Measurements from ENCODE around the gene LRP1B.

LRP1B gene

GRCh38 chr2:141063406-141063805 is 1067.4 kb downstream of the LRP1B start:
- no peak for FAIRE-seq

DNA sequence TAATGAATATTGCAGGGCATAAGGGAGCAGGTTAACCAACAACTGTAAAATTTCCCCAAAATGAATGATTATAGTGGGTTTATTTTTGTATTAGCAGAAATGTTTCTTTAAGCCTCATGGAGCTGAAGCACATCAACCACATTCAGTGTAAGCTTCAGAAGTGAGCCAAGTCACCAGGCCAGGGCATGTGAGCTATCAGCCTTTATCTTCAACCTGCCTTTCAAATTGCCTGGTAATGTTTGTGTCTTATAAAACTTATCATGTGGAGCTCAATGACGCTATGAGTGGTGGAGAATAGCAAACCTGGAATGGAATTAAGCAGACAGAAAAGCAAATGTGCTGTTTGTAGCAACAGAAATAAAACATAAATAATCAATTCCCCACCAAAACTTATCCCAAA is 1068.4 kb downstream of the LRP1B start:
- FAIRE-seq = no peak

DNA sequence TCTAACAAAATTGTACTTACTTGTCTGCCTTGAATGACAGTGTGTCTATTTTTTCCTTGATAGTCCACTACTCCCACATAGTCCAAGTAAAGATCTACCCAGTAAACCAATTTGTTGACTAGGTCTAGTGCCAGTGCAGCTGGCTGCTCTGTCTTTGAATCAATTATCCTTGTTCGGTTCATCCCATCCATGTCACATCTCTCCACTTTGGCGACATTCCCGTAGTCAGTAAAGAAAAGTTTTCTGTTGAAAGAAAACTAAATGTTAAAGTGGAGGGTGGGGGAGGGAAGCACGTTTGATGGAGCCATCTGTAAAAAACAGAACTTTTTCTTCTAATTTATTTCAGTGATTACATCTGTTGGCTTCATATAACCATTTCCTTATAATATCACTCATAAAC is 1068.8 kb downstream of the LRP1B start:
- FAIRE-seq = no peak

DNA sequence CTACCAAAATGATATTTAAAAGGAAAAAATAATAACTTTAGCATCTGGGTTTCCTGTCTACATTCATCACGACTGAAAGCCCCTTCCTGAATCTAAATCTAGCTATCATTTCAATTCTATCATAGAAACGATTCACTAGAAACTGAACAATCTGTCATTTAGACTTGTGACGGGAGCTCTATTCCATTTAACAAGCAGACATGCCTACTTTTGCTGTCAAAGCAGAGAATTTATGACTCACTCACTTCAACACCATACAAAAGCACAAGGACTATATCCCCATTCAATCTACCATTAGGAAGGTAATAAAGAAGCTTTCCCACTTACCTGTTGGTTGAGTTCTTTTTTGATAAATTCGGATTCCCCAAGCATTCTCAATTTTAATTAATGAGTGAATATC is 1072.3 kb downstream of the LRP1B start:
- no peak for FAIRE-seq

GRCh38 chr2:141055531-141055930 is 1075.3 kb downstream of the LRP1B start:
- no peak for FAIRE-seq

GRCh38 chr2:141048951-141049350 is 1081.9 kb downstream of the LRP1B start:
- no peak for FAIRE-seq

GRCh38 chr2:141041281-141041680 is 1089.5 kb downstream of the LRP1B start:
- no peak for FAIRE-seq

- FAIRE-seq = no peak
Observed at GRCh38 chr2:141038341-141038740, 1092.5 kb downstream of the LRP1B start.

DNA sequence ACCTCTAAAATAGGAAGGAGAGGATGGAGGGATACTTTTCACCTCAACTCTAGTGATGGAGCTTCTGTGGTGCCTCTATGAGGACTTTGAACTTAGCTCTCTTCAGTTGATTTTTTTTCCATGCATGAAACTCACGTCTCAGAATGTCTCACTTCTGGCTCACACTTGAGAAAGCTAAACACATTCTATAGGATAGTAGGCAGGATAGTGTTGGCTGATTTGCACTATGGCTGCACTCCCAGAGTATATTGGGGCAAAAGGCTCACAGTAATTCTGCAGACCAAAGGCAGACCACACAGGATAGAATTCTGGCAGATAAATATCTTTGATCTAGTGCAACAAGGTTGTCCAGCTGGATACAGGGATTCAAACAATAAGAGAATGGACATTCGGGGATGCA is 1093.5 kb downstream of the LRP1B start:
- no peak for FAIRE-seq

DNA sequence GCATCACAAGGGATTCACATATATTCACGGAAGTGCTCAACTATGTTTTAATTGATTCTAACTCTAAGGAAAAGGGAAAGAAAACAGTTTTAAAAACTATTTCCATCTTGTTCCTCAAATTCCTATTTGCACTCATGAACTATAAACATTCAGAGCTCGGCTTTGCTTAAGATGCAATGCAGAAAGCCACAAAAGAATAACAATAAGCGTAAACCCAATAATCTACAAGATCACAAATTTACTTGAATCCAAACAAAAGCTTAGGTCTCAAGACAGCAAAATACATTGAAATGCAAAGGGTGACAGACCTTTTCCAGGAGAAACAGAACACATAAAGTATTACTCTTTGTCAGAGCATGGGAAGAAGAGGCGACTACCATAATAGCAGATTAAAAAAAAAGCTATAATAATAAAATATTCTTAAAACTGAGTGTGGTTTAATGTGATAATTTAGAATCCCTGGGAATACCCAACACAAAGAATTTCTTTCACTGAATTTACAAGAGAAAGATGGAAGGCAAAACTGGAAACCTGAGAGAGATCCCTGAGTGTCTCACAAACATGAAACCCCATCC is 1094.9 kb downstream of the LRP1B start:
- FAIRE-seq = no peak

GRCh38 chr2:141029428-141030078 is 1101.3 kb downstream of the LRP1B start:
- FAIRE-seq = no peak

- FAIRE-seq = no peak
Observed at GRCh38 chr2:141027221-141027620, 1103.6 kb downstream of the LRP1B start.

GRCh38 chr2:141021611-141022010 is 1109.2 kb downstream of the LRP1B start:
- no peak for FAIRE-seq

DNA sequence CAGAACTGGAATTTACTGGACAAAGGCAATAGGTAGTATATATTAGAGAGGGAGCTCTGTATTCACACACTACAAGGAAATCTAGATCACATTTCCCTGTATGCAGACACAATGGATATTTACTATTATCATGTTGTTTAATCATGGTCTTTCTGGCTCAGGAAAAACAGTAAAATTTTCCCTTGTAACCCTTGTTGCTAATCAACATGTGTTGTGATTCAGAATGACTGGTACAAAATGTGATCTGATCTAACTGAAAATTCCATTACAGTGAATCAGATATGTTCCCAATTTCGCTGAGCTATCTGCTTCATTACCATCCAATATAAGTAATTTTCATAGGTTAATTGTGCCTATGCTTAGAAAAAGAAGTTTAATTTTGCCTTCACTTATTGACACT is 1109.7 kb downstream of the LRP1B start:
- no peak for FAIRE-seq

DNA sequence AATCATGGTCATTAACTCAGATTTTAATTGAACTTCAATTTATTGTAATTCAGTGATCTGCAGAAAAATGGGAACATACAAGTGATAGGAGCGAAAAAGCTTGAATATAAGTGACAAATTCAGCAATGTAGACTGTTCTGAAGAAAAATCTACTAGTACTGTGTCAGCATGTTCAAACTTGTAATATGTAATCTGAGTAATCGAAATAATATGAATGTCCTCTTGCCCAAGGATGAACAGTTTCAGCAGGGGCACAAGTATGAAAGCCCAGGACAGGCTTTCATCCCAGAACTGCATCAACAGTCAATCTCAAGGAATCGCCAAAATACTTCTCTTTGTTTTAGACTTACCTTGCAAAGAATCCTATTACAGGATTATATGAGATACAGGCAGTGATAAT is 1110.5 kb downstream of the LRP1B start:
- no peak for FAIRE-seq

- no peak for FAIRE-seq
Observed at GRCh38 chr2:141015341-141016047, 1115.3 kb downstream of the LRP1B start.

DNA sequence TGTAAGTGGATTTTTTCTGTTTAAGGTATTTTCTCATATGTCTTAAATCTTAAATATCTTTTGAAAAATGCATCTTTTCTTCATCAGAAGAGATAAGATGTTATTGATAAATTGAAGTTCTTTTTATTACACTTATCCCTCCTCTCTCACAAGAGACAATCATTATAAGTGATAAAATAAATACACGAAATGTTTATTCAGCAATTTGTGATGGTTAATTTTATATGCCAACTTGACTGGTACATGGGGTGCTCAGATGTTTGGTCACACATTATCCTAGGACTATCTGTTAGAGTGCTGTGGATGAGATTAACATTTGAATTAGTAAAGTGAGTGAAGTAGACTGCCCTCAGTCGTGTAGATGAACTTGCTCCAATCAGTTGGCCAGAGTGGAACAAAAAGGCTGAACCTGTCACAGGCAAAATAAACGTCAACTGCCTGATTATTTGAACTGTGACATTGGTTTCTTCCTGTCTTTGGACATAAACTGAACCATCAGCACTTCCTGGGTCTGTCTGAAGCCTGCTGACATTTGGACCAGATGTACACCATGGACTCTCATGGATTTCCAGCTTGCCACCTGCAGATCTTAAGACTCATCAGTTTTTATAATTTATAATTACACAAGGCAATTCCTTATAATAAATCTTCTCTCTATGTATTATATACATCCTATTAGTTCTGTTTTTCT is 1126.7 kb downstream of the LRP1B start:
- FAIRE-seq = no peak

GRCh38 chr2:141001750-141002149 is 1129.1 kb downstream of the LRP1B start:
- FAIRE-seq = no peak

DNA sequence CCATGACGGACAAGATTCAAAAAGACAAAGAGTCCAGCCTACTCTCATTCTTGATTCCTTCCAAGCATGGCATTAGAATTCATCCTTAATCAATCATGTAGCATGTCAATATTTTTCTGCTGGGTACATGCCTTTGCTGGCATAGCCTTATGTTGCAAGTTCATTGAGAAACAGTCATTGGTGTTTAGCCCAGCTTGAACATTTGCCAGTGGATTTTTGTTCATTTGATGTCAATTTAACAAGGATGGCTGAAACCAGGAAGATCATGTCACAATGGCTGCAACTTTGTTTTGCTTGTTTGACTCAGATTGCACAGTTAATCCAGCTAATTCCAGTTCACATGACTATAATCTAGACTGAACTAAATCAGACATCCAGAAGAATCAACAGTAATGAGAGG is 1132.2 kb downstream of the LRP1B start:
- FAIRE-seq = no peak

DNA sequence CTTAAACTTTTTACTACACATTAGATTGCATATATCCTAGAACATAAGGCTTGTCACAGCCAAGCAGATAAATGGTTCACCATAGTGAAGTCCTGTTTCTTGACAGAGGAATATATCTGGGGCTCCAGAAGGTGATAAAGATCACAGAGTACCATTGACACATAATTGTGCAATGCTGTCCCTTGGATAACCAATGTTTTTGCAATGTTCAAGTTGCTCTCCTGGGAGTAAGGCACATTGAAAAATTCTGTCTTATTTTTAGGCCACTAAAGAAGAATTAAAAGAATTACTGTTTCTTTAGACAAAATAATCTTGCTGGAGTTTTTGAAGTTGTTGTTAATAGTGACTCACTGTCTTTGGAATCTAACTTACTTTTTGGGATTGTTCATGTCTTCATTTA is 1132.8 kb downstream of the LRP1B start:
- no peak for FAIRE-seq

DNA sequence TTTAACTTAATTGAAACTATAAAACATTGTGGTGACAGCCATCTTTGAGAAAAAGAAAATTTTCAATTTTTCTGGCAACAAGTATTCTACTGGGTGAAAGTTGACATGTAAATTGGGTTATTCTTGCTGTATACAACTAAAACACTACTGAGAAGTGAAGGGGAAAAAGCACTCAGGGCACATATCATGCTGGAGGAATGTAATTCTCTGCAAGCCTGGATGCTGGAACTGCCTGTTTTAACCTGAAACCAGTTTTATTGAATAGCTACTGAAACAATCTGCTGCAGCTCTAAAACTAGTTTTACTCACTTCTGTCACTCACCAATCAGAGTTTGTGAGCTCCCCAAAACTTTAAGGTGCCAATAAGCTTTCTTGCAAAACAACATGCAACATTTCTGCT is 1136.0 kb downstream of the LRP1B start:
- no peak for FAIRE-seq

DNA sequence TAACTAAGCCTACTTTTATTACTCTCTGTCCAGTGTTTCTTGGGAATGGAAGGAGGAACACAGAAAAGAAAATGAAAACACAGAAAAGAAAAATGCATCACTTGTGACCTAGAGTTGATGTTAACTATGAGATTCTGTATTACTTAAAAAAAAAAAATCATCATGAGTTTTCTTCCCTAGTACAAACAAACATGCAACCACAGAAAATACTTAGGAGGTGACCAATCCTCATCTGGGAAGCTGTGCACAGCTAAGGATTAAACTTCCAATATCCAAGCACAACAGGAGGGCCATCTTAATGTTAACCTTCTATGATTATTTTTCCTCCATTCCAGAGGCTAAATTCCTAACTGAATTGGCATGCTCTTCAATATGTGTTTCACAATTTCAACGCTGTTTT is 1140.4 kb downstream of the LRP1B start:
- FAIRE-seq = no peak

GRCh38 chr2:140988597-140988996 is 1142.2 kb downstream of the LRP1B start:
- FAIRE-seq = no peak

DNA sequence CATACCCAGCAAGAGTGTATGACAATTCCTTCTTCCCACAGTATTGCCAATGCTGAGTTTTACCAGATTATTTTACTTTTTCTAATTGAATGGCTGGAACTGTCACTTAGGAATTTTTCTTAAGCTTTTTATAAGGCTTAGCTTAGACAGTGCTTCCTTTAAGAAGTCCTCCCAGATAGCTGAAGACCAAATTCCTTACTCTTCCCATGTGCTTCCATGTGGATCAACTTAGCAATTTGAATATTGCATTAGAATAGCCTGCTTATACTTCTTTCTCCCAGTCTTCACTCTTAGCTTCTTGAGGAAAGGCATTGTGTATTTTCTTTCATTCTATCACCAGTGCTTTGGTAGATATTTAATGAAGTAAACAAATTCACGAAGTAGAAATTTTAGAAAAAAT is 1144.4 kb downstream of the LRP1B start:
- no peak for FAIRE-seq
